ENCODE measurements around the gene TRIM15. TPM values are rescaled to one million over a fixed set of nuclear protein-coding genes. Genes with fewer than 3 reads are reported as not detected.
"Not testable (repeated sequence)": the region's sequence is repeated elsewhere in the genome, so short reads cannot be mapped to it uniquely, and the experiment has no call there.

The TRIM15 gene
- not detected for total RNA-seq

DNA sequence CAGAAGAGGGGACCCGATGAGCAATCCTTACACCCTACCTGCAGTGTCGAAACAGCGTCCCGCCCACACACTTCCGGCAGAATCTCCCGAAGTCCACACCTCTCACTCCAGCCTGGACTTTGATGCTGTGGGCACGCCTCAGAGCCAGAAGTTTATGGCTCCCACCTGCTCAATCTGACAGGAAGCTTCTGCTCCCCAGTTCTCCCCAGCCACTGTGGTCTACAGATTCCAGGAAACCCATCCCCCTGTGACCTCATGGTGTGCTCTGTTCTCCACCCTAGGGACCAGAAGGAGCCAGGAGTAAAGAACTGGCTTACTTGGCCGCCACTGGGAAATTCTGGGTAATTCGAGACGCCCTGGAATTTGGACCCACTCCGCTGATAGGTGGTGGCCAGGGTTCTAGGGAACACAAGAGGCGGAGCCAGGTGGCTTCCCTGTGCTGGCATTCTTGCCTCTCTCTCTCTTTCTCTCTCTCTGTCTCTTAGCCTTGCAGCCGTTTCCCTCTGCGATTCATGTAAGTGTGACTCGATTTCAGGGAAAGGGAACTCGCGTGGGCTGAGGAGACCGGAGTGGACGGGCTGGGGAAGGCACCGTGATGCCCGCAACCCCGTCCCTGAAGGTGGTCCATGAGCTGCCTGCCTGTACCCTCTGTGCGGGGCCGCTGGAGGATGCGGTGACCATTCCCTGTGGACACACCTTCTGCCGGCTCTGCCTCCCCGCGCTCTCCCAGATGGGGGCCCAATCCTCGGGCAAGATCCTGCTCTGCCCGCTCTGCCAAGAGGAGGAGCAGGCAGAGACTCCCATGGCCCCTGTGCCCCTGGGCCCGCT is at the start of gene TRIM15:
Gene TRIM15, plus strand, starts transcription at position 457 of the 828 bp plus-strand sequence. Its CDS starts 139 bp downstream, at position 596.
- no peak for DNase-seq

DNA sequence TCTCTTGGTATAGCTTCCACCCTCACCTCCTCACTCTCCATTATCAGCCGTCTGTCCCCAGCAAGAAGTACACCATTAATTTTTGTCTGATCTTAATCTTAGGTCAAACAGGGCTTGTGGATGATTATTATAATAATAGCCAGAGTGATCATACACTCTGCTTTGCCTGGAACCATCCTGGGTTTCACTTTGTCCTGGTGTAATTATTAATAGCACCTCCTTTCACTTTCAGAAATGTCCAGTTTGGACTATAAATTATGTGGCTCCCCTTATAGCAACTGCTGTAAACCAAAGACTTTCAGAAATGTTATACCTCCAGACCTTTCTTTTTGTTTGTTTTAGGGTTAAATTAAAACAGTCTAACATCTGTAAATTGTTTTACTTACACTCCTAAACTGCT is 49.5 kb upstream of the TRIM15 start:
- DNase-seq: no peak

DNA sequence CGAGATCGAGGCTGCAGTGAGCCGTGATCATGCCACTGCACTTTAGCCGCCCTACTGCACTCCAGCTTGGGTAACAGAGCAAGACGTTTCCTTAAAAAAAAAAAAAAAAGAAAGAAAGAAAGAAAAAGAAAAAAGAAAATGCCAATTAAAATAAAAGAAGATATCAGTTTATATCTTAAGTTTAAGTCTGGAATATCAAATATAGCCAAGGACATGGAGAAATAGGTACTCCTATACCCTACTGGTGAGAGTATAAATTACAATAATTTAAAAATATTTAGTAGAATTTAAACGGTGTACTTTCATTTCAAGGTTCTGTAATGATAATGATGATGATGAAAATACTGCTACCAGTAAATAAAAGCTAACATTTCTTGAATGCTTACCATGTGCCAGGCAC is 46.6 kb upstream of the TRIM15 start:
- DNase-seq: no peak

DNA sequence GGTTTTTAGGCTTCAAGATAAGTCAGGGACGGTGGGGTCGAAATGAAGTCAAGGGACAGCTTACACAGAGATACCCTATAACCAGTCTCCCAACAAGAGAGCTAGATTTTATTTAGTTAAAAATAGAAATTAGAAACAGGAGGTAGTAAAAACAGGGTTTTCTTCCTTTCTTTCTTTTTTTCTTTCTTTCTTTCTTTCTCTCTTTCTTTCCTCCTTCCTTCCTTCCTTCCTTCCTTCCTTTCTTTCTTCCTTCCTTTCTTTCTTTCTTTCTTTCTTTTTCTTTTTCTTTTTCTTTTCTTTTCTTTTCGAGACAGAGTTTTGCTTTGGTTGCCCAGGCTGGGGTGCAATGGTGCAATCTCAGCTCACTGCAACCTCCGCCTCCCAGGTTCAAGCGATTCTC is 44.7 kb upstream of the TRIM15 start:
- not testable (repeated sequence) for DNase-seq

DNA sequence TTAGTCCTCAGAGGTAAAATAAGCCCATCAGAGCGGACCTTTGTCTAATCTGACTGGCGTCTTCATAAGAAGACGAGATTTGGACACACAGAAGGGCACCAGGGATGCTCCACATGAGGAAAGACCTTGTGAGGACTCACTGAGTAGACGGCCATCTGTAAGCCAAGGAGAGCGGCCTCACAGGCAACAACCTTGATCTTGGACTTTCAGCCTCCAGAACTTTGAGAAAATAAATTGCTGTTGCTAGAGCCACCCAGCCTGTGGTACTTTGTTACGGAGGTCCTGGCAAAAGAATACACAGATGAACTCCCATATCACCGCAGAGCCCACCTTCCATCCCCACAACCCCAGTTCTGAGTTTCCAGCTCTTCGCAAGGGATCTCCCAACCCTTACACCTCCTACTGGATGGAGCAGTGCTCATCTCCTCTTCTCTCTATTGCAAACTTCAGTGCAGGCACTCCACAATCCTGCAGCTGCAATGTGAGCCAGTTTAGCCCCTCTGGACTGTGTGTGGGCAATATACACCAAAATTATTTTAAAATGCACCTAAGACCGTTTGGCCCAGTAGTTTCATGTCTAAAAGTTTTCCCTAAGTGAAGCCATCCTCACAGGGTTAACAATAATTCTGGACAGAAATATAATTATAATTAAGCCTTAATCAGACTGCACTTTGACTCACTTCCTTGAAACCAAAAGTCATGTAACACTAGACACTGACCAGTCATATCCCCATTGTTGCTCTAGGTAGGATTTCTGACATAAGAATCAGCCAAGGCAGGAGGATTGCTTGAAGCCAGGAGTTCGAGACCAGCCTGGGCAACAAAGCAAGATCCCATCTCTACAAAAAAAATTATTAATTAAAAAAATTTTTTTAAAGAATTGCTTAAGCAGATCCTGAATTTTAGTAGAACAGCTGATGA is 41.6 kb upstream of the TRIM15 start:
- no peak for DNase-seq

DNA sequence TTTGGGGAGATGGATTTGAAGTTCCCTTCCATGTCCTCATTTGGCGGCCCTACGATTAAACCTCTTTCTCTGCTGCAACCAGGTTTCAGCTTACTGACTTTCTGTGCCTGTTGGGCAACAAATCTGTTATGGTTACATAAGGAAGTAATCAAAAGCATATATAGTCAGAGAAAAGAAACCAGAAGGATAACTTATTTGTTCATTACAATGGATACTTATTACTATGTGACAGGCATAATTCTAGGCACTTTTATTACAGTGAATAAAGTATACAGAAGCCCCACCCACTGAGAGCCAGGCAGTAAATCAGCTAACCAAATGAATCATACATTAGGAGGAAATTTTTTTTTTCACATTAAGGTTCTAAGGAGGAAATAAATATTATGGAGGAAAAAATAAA is 40.8 kb upstream of the TRIM15 start:
- no peak for DNase-seq

DNA sequence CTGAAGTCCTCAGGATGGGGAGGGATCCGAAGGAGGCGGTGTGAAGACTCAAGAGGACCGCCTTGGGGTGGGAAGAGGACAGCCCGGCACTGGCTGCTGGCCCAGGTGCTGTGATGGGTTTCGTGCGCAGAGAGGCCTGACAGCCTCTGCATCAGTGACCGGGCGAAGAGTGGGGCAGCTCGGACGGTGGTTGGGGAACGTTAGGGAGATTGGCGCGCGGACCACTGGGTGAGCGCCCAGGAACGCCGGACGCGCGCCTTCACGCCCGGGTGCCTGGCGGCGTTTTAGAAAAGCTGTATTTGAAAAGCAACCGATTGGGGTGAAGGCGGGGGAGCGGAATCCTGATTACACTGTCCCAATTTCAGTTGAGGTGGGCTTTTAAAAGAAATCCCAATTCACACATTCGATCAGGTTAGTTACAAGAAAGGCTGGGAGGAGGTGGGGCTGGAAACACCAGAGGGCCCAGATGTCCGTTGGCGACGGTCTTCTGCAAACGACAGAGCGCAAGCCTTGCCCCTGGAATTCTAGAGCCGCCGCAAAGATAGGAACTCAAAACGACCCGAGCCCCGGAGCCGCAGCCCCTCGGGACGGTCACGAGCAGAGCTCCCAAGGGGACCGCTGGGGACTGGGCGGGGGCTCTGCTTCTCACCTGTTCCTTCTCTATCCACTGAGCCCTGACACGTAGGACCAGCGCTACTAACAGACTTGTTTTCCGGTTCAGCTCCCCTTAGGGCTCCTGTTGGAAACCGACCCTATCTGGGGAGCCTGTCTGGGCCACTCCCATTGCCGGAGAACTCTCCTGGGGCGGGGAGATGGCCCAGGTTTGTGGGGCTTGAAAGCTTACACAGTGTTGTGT is 35.9 kb upstream of the TRIM15 start:
- no peak for DNase-seq

DNA sequence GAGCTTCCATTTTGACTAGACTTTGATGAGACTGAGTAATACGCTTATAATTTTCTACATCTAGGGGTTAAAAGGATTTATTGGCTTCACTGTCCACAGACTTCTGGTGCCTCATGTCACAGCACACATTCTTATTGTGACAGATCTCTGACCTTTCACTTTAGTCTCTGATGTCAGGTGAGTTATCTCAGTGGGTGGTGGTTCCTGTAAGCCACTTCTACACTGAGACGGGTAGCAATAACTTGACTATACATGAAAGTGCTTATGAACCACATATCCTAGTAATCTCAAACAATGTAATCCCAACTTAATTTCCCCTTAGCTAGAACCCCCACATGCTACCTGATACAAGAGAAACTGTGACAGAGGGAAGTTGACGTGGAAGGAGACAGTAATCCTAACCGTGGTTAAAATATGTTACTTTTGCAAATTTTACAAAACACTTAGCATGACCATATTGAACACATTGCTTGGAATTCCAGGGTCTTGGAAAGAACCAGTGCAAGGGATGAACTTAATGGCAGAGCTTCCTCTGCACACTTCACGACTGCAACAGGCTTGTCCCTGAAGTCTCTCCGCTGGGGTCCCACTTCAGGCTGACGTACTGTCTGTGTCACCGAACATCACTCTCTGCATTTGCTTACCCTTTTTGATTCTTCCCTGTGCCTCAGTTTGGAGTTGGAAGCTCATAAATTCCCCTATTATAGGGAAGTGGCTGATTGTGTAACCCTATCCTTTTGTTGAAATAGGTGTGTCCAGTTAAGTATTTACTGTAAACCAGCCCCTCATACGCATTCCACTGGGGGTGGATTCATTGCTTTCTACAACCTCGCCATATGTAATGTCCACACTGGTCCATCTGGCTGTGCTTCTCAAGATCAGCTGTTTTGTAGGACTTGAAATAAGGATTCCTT is 33.8 kb upstream of the TRIM15 start:
- no peak for DNase-seq

DNA sequence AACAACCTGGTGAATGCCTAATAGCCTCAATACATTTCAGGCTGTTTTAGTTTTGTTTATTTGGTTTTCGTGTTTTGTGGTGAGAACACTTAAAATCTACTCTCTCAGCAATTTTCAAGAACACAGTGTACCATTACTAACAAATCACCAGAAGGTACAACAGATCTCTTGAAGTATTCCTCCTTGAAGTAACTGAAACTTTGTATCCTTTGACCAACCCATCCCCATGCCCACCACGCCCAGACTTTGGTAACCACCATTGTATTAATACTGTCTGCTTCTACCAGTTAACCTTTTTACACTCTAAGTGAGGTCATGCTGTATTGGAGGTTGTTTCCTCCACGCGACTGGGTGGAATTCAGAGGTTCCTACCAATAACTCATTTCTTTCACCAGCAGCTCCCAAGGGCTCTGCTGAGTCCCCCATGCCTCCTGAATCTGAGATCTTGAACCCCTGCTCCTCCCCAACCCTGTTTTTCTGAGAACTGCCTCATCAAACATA is 33.1 kb upstream of the TRIM15 start:
- DNase-seq: no peak

DNA sequence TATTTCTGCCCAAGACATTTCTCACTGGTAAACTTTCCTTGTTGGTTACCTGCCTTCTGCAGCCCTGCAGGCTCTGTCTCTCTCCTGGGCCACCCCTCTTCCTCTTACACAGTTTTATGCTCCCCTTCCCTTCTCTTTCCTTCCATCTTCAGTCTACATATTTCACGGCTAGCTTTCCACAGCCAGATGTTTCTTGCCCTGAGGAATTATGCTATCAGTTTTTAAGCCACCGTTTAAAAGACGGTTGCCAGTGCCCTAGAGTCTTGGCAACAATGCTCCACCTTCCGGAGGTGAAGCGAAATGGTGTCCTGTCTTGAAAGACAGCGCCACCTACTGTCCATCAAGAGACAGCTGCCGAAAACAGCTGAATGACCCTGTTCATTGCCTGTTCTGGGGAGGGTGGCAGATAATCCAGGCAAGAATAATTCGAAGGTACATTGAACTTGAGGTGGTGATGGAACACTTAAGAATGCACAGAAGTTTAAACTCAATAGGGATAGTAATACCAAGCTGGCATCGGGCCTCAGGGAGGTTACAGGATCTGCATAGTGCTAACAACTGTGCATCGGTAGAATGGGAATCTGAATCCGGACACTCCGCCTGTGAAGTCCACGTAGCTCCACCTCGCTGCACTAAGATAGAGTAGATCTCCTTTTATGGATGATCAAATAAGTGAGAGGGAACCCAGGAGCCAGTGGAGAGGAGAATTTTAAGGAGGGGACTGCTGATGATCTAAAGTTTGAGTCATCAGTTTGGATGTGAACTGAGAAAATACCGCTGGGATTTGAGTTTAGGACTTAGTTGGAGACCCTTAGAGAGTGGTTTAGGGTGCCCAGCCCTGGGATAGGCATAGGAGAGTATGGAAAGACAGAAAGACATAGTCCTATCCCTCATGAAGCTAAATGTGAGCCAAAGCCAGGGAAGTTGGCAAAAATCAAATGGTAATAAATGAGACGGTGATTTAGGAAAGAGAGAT is 32.2 kb upstream of the TRIM15 start:
- peak; percentile 7 for DNase-seq

DNA sequence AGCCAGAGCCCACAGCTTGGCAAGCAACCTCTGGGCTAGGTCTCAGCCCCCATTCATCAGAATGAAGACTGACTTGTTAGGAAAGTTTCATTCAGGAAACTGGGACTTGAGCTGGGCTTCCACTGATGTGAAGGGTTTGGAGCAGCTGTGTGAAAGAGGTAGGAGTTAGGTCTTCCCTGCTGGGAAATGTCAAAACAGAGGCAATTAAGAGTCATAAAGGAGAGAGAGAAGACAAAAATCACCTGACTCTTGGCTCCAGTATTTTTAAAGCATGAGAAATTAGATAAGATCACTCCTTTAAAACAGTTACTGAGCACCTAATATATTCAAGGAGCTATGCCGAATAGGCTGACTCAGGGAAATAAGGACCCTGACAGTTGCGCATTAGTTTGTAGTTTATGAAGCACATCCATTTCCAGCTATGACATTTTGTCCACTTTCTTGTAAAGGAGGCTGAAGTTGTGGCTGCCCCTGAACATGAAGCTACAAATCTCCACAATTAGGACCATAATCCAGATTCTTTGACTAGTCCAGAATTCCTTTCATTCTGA is 31.3 kb upstream of the TRIM15 start:
- DNase-seq: no peak

DNA sequence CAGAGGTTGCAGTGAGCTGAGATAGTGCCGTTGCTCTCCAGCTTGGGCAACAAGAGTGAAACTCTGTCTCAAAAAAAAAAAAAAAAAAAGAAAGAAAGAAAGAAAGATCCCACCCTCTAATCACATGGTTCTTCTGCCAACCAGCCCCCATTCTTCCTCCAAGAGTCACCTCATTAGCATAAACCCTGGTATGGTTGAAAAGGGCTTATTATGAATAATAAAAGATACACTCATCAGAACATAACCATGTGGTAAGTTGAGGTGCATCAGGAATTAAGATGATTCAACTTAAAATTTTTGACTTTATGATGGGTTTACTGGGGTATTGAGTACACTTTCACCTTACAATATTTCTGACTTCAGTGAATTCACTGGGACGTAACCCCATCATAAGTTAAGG is 28.2 kb upstream of the TRIM15 start:
- no peak for DNase-seq

DNA sequence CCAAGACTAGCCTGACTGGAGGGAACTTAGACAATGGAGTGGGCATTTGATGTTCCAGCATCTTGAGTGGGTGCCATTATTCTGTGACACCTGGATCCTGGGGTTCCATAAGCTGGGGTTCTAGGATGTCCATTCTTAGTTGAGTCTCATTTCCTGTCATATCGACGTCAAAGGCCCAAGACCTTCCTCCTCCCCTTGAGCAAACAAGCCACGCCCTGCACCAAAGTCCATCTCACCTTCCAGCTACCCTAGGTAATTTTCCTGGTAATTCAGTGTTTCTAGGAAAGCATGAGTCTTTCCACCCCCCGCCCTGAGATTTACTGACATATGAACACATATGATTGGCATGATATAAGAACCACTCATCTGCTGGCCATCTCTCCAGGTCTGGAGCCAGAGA is 27.6 kb upstream of the TRIM15 start, which contains the start of gene TRIM40:
Gene TRIM40, plus strand, starts transcription at position 384 of the 400 bp plus-strand sequence. CDS start 897 bp downstream, outside the sequence.
- no peak for DNase-seq

DNA sequence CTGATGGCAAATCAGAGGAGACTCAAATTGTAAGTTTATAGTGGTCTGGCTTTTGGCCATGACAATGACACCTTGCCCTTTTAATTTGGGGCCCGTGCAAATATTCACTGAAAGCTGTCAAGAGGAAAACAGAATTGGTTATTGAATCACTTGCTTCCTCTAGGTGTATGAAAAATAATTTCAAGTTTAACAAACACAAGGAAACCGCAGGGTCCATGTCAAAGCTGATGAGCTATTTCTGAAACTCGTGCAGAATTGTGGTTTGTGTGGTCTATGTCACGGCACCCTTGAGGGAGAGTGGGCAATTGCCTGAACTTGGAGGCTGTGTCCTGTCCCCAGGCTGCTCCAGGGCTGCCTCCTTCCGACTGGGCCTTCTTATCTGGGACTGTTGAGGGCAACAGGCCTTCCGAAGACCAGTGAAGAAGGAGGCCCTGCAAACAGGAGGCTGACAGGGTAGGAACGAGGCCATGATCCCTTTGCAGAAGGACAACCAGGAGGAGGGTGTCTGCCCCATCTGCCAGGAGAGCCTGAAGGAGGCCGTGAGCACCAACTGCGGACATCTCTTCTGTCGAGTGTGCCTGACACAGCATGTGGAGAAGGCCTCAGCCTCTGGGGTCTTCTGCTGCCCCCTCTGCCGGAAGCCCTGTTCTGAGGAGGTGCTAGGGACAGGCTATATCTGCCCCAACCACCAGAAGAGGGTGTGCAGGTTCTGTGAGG is 26.6 kb upstream of the TRIM15 start:
- no peak for DNase-seq

DNA sequence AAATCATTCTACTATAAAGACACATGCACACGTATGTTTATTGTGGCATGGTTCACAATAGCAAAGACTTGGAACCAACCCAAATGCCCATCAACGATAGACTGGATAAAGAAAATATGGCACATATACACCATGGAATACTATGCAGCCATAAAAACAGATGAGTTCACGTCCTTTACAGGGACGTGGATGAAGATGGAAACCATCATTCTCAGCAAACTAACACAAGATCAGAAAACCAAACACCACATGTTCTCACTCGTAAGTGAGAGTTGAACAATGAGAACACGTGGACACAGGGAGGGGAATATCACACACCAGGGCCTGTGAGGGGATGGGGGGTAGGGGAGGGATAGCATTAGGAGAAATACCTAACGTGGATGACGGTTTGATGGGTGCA is 23.1 kb upstream of the TRIM15 start:
- not testable (repeated sequence) for DNase-seq

DNA sequence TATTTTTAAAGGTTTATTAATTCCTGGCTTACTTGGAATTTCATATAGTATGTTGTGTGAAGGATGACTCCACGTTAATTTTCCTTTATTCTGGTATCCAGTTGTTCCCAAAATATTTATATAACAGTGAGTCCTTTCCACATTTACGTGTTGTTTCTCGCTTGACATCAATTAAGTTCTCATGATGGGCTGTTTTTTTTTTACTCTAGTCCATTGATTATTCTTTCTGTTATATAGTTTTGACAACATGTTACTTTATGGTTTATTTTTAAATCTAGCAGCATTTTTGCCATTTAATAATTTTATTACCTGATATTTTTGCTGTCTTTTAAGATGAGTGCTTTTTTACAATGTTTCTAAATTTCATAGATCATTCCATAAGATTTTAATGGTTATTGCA is 20.7 kb upstream of the TRIM15 start:
- no peak for DNase-seq

DNA sequence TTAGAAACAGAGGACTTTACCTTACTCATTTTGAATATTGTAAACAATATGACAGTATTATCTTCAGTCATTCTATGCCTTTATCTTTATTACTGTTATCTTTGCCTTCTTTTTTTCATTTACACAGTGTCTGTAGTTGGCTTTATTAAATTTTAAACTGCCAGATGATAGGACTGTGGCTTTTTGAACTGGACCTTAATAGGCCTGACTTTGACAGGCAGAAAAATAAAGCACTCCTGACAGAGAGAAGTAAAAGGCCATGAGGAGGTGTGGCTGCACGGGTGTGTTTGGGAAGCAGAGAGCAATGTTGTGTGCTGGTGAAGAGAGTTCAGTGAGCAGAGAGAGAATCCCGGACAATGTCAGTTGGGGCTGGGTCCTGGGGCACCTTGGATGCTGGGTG is 19.6 kb upstream of the TRIM15 start:
- DNase-seq: no peak

DNA sequence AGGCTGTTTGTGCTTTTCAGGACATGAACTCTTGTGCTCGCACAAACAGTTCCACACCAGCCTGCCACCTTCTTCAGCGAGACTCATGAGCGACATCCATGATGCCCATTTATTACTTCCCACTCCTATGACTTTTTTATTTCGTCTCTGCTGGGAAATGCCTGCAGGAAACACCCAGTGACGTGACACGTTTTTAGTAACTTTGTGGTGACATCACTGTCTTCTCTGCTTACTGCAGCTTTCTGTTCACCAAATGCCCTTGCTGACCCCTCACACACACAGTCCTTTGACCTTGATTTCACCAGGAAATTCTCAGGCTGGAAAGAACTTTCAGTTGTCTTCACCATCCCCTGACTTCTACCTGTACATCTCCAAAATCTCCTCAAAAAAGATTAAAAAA is 18.5 kb upstream of the TRIM15 start:
- no peak for DNase-seq

DNA sequence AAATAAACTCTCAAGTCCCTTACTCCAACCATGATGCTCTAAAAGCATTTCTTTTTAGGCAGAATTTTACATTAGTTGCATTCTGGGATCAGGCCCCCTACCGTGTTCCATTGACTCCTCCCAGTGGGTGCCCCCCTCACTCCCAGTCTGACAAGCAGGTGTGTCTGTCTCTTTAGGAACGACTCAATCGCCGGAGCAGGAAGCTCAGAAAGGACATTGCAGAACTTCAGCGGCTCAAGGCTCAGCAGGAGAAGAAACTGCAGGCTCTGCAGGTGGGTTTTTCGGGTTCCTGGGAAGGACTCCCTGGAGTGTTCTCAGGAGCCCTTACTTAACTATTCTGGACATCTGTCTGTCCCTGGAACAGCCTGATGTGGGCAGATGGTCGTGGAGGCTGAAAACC is 17.5 kb upstream of the TRIM15 start:
- no peak for DNase-seq
